ENCODE data around the gene TNRC18.

- TF ChIP-seq CTCF (conservative IDR thresholded peaks at IDR 0.05; ENCODE audit: low read depth, low read length), result no peak
- TF ChIP-seq EZH2 (IDR thresholded peaks at IDR 0.05; ENCODE audit: borderline replicate concordance, low read depth, low read length, poor library complexity, severe bottlenecking), result no peak
These were observed 5.7 kb upstream of the TNRC18 start for GRCh38 chr7:5429253-5429856.
